Activated CD4-positive, alpha-beta memory T cell treated with anti-CD3 and anti-CD28 coated beads, Interleukin-2, amount 10 ng/mL, durations not matched to agents 7 days and 5 days (primary cell): ENCODE measurements around the gene MYO1B. TPM values are rescaled to one million over a fixed set of nuclear protein-coding genes. Genes with fewer than 3 reads are reported as not detected.

Experiments used
- CTCF ChIA-PET: fragments of 350-600 bp; sonication (Branson Sonifier 250); formaldehyde crosslinking; loops from one replicate; lab custom pipeline; 2021; ENCODE audit warnings: antibody characterized with exemption, inconsistent platforms; lab: Charles Lee
- POLR2A ChIA-PET: fragments of 350-600 bp; sonication (Branson Sonifier 250); formaldehyde crosslinking; loops from one replicate; lab custom pipeline; 2021; ENCODE audit warnings: antibody characterized with exemption; lab: Charles Lee
- DNase-seq: peaks from one replicate; pipeline ENCODE4 v3.0.0-alpha.2; 2020
- H3K27ac Mint-ChIP-seq: one replicate; pipeline ENCODE4 v1.8.0; 2021; ENCODE audit warnings: mild to moderate bottlenecking, mixed read lengths
- H3K27me3 Mint-ChIP-seq: one replicate; pipeline ENCODE4 v1.8.0; 2021; ENCODE audit warnings: mixed read lengths
- H3K36me3 Mint-ChIP-seq: one replicate; pipeline ENCODE4 v1.8.0; 2021; ENCODE audit warnings: low read depth, mixed read lengths
- H3K4me1 Mint-ChIP-seq: one replicate; pipeline ENCODE4 v1.8.0; 2021; ENCODE audit warnings: mixed read lengths
- H3K4me3 Mint-ChIP-seq: one replicate; pipeline ENCODE4 v1.8.0; 2021; ENCODE audit warnings: mild to moderate bottlenecking, mixed read lengths
- H3K9me3 Mint-ChIP-seq: one replicate; pipeline ENCODE4 v1.8.0; 2021; ENCODE audit warnings: mixed read lengths
- total RNA-seq, 2 experiments: library from RNA; stranded (reverse); gene quantifications; one replicate each; pipeline ENCODE4 v1.2.3, GENCODE V29; 2021

The MYO1B gene
- total RNA-seq, 2 experiments from 2014 or later, result 2.1 to 2.9 TPM

GRCh38 chr2:191327484-191327883 is 82.3 kb downstream of the MYO1B start:
- Mint-ChIP-seq H3K4me1 (peaks cover 2% of the 10 kb centered on the region), H3K27me3 (peaks cover 8% of the 10 kb centered on the region), H3K27ac (no peak overlapping the region), H3K36me3 (no peaks in the 10 kb centered on the region), H3K4me3 (no peak overlapping the region), H3K9me3 (peaks cover 3% of the 10 kb centered on the region)
- DNase-seq, result no peak
- POLR2A ChIA-PET, result no interaction called here
- CTCF ChIA-PET, result no interaction called here

- Mint-ChIP-seq H3K4me1 (no peaks in the 10 kb centered on the region), H3K27ac (no peak overlapping the region), H3K9me3 (peaks cover 2% of the 10 kb centered on the region), H3K27me3 (peaks cover 8% of the 10 kb centered on the region), H3K36me3 (no peaks in the 10 kb centered on the region), H3K4me3 (no peak overlapping the region)
- ChIA-PET POLR2A (no interaction called here), CTCF (no interaction called here)
- DNase-seq, result no peak
These were observed 83.1 kb downstream of the MYO1B start for GRCh38 chr2:191328150-191328809.

GRCh38 chr2:191329841-191330240 is 84.6 kb downstream of the MYO1B start:
- POLR2A ChIA-PET, result no interaction called here
- H3K36me3 Mint-ChIP-seq, result no peaks in the 10 kb centered on the region
- peaks cover 1% of the 10 kb centered on the region for H3K4me1 Mint-ChIP-seq
- H3K27ac Mint-ChIP-seq, result no peak overlapping the region
- CTCF ChIA-PET, result no interaction called here
- no peak for DNase-seq
- no peak overlapping the region for H3K4me3 Mint-ChIP-seq
- no peaks in the 10 kb centered on the region for H3K9me3 Mint-ChIP-seq
- H3K27me3 Mint-ChIP-seq, result peaks cover 8% of the 10 kb centered on the region

- Mint-ChIP-seq H3K36me3 (no peaks in the 10 kb centered on the region), H3K27ac (no peak overlapping the region), H3K27me3 (peaks cover 2% of the 10 kb centered on the region), H3K9me3 (no peaks in the 10 kb centered on the region), H3K4me3 (no peak overlapping the region), H3K4me1 (peaks cover 1% of the 10 kb centered on the region)
- CTCF ChIA-PET, result no interaction called here
- POLR2A ChIA-PET, result no interaction called here
- no peak for DNase-seq
These were observed 88.7 kb downstream of the MYO1B start for GRCh38 chr2:191333911-191334357.

GRCh38 chr2:191335875-191336464 is 90.8 kb downstream of the MYO1B start:
- POLR2A ChIA-PET, result no interaction called here

GRCh38 chr2:191341436-191341835 is 96.2 kb downstream of the MYO1B start:
- Mint-ChIP-seq H3K27me3 (no peaks in the 10 kb centered on the region), H3K4me3 (no peak overlapping the region), H3K36me3 (no peaks in the 10 kb centered on the region), H3K9me3 (no peaks in the 10 kb centered on the region), H3K4me1 (no peaks in the 10 kb centered on the region), H3K27ac (no peak overlapping the region)
- CTCF ChIA-PET, result no interaction called here
- POLR2A ChIA-PET, result no interaction called here
- DNase-seq, result no peak

More at GRCh38 chr2:191335875-191336464, 90.8 kb downstream of the MYO1B start:
- Mint-ChIP-seq H3K27ac (no peak overlapping the region), H3K27me3 (no peaks in the 10 kb centered on the region), H3K4me3 (no peak overlapping the region), H3K9me3 (no peaks in the 10 kb centered on the region), H3K4me1 (peaks cover 1% of the 10 kb centered on the region), H3K36me3 (no peaks in the 10 kb centered on the region)
- no peak for DNase-seq
- CTCF ChIA-PET, result no interaction called here

GRCh38 chr2:191343796-191344338 is 98.7 kb downstream of the MYO1B start:
- no peaks in the 10 kb centered on the region for H3K36me3 Mint-ChIP-seq
- POLR2A ChIA-PET, result no interaction called here
- H3K4me3 Mint-ChIP-seq, result no peak overlapping the region
- no peaks in the 10 kb centered on the region for H3K4me1 Mint-ChIP-seq
- CTCF ChIA-PET, result no interaction called here
- no peaks in the 10 kb centered on the region for H3K9me3 Mint-ChIP-seq
- no peaks in the 10 kb centered on the region for H3K27me3 Mint-ChIP-seq
- no peak for DNase-seq
- no peak overlapping the region for H3K27ac Mint-ChIP-seq

GRCh38 chr2:191345788-191346187 is 100.6 kb downstream of the MYO1B start:
- no peak for DNase-seq
- no peak overlapping the region for H3K4me3 Mint-ChIP-seq
- H3K36me3 Mint-ChIP-seq, result no peaks in the 10 kb centered on the region
- POLR2A ChIA-PET, result no interaction called here
- H3K27ac Mint-ChIP-seq, result no peak overlapping the region
- H3K4me1 Mint-ChIP-seq, result no peaks in the 10 kb centered on the region
- CTCF ChIA-PET, result no interaction called here
- H3K27me3 Mint-ChIP-seq, result no peaks in the 10 kb centered on the region
- H3K9me3 Mint-ChIP-seq, result no peaks in the 10 kb centered on the region

GRCh38 chr2:191347154-191347553 is 102.0 kb downstream of the MYO1B start:
- Mint-ChIP-seq H3K9me3 (no peaks in the 10 kb centered on the region), H3K27ac (no peak overlapping the region), H3K4me3 (no peak overlapping the region), H3K4me1 (no peaks in the 10 kb centered on the region), H3K27me3 (no peaks in the 10 kb centered on the region), H3K36me3 (no peaks in the 10 kb centered on the region)
- ChIA-PET CTCF (no interaction called here), POLR2A (no interaction called here)
- no peak for DNase-seq

- POLR2A ChIA-PET, result no interaction called here
- Mint-ChIP-seq H3K4me1 (no peaks in the 10 kb centered on the region), H3K27ac (no peak overlapping the region), H3K4me3 (no peak overlapping the region), H3K27me3 (no peaks in the 10 kb centered on the region), H3K9me3 (no peaks in the 10 kb centered on the region), H3K36me3 (no peaks in the 10 kb centered on the region)
- DNase-seq, result no peak
- CTCF ChIA-PET, result interaction anchor here (0.9 kb wide), 1 partner anchor 19 kb away, joined by 3 read pairs; no protein-coding TSS in a partner anchor
These were observed 102.7 kb downstream of the MYO1B start for GRCh38 chr2:191347881-191348280.

- POLR2A ChIA-PET, result no interaction called here
- DNase-seq, result no peak
- Mint-ChIP-seq H3K27ac (no peak overlapping the region), H3K36me3 (no peaks in the 10 kb centered on the region), H3K4me3 (no peak overlapping the region), H3K9me3 (no peaks in the 10 kb centered on the region), H3K4me1 (no peaks in the 10 kb centered on the region), H3K27me3 (no peaks in the 10 kb centered on the region)
- CTCF ChIA-PET, result no interaction called here
These were observed 104.8 kb downstream of the MYO1B start for GRCh38 chr2:191349990-191350389.

- no peak for DNase-seq
- no peaks in the 10 kb centered on the region for H3K27me3 Mint-ChIP-seq
- no peak overlapping the region for H3K4me3 Mint-ChIP-seq
- no peak overlapping the region for H3K27ac Mint-ChIP-seq
- H3K4me1 Mint-ChIP-seq, result no peaks in the 10 kb centered on the region
- H3K36me3 Mint-ChIP-seq, result no peaks in the 10 kb centered on the region
- H3K9me3 Mint-ChIP-seq, result no peaks in the 10 kb centered on the region
- ChIA-PET POLR2A (no interaction called here), CTCF (no interaction called here)
These were observed 105.6 kb downstream of the MYO1B start for GRCh38 chr2:191350826-191351225.

- H3K27ac Mint-ChIP-seq, result no peak overlapping the region
- no peak for DNase-seq
- no peak overlapping the region for H3K4me3 Mint-ChIP-seq
- ChIA-PET POLR2A (no interaction called here), CTCF (no interaction called here)
- no peaks in the 10 kb centered on the region for H3K27me3 Mint-ChIP-seq
- H3K9me3 Mint-ChIP-seq, result no peaks in the 10 kb centered on the region
- H3K4me1 Mint-ChIP-seq, result no peaks in the 10 kb centered on the region
- H3K36me3 Mint-ChIP-seq, result no peaks in the 10 kb centered on the region
These were observed 106.1 kb downstream of the MYO1B start for GRCh38 chr2:191351298-191351697.

- Mint-ChIP-seq H3K36me3 (no peaks in the 10 kb centered on the region), H3K4me3 (no peak overlapping the region), H3K27me3 (no peaks in the 10 kb centered on the region), H3K27ac (no peak overlapping the region), H3K4me1 (no peaks in the 10 kb centered on the region), H3K9me3 (no peaks in the 10 kb centered on the region)
- ChIA-PET CTCF (no interaction called here), POLR2A (no interaction called here)
- DNase-seq, result no peak
These were observed 106.7 kb downstream of the MYO1B start for GRCh38 chr2:191351921-191352320.
